Loucy (cell line): ENCODE data around the gene ST14.

Experiments
- CTCF ChIP-seq: fragments of 200-600 bp; sonication (generic); conservative IDR thresholded peaks from 2 replicates; pipeline ENCODE4 v1.5.1; 2014; ENCODE audit warnings: mild to moderate bottlenecking, antibody characterized with exemption, low read length
- EZH2phosphoT487 ChIP-seq: fragments of 200-600 bp; IDR thresholded peaks from 2 replicates; pipeline ENCODE4 v1.6.1; 2018; ENCODE audit warnings: antibody characterized with exemption, mild to moderate bottlenecking, moderate library complexity, borderline replicate concordance

- TF ChIP-seq CTCF (no peak), EZH2phosphoT487 (no peak)
Observed at GRCh38 chr11:130202818-130203689, 43.5 kb downstream of the ST14 start.
